ENCODE measurements around the gene FUT8. TPM values are rescaled to one million over a fixed set of nuclear protein-coding genes. Genes with fewer than 3 reads are reported as not detected.
A peak's percentile ranks its signal among the peaks of the same experiment; 100 is the strongest.

FUT8 gene
- total and polyA plus RNA-seq, 8 donors: 5.8 to 42.6 (median 20.3) TPM

- ATAC-seq (peak in 1 of 4 donors; percentile 23), DNase-seq (no peak), FAIRE-seq (no peak)
- no peaks in the 10 kb centered on the region for H3K27me3 ChIP-seq
- intact Hi-C loops (cut with DNase I): no loop called here
- H3K27ac ChIP-seq: no peak overlapping the region
- 89 to 91% methylated on average over 7 of the region's 7 CpGs for WGBS, 2 donors
- H3K36me3 ChIP-seq: no peaks in the 10 kb centered on the region
- H3K4me1 ChIP-seq: no peaks in the 10 kb centered on the region
- no peak overlapping the region for H3K4me3 ChIP-seq
- no peak for TF ChIP-seq CTCF (IDR thresholded peaks at IDR 0.05)
- no peaks in the 10 kb centered on the region for H3K9me3 ChIP-seq
These were observed 225.2 kb downstream of the FUT8 start for GRCh38 chr14:65637780-65638179.

GRCh38 chr14:65639216-65639615 is 226.7 kb downstream of the FUT8 start:
- no peak for TF ChIP-seq CTCF (IDR thresholded peaks at IDR 0.05)
- intact Hi-C loops (cut with DNase I): no loop called here
- FAIRE-seq (no peak), DNase-seq (no peak), ATAC-seq (no peak)
- no peak overlapping the region for H3K27ac ChIP-seq
- no peaks in the 10 kb centered on the region for H3K4me1 ChIP-seq
- H3K9me3 ChIP-seq: no peaks in the 10 kb centered on the region
- no peak overlapping the region for H3K4me3 ChIP-seq
- H3K27me3 ChIP-seq: no peaks in the 10 kb centered on the region
- 94 to 100% methylated on average over 1 of the region's 1 CpG for WGBS, 2 donors
- H3K36me3 ChIP-seq: no peaks in the 10 kb centered on the region

GRCh38 chr14:65650826-65651225 is 238.3 kb downstream of the FUT8 start:
- no peak for ATAC-seq
- no peak for FAIRE-seq
- DNase-seq: no peak

GRCh38 chr14:65656554-65656953 is 244.0 kb downstream of the FUT8 start:
- H3K9me3 ChIP-seq: no peaks in the 10 kb centered on the region
- 95 to 98% methylated on average over 2 of the region's 2 CpGs for WGBS, 2 donors
- ATAC-seq (no peak), FAIRE-seq (no peak), DNase-seq (no peak)
- TF ChIP-seq CTCF (IDR thresholded peaks at IDR 0.05): no peak
- H3K27me3 ChIP-seq: no peaks in the 10 kb centered on the region
- no peak overlapping the region for H3K27ac ChIP-seq
- no peaks in the 10 kb centered on the region for H3K4me1 ChIP-seq
- H3K4me3 ChIP-seq: no peak overlapping the region
- H3K36me3 ChIP-seq: no peaks in the 10 kb centered on the region
- intact Hi-C loops (cut with DNase I): no loop called here

More at GRCh38 chr14:65650826-65651225, 238.3 kb downstream of the FUT8 start:
- H3K4me3 ChIP-seq: no peak overlapping the region
- no peak overlapping the region for H3K27ac ChIP-seq
- H3K36me3 ChIP-seq: no peaks in the 10 kb centered on the region
- intact Hi-C loops (cut with DNase I): no loop called here
- no peaks in the 10 kb centered on the region for H3K9me3 ChIP-seq
- H3K27me3 ChIP-seq: no peaks in the 10 kb centered on the region
- no peak for TF ChIP-seq CTCF (IDR thresholded peaks at IDR 0.05)
- 94 to 99% methylated on average over 2 of the region's 2 CpGs for WGBS, 2 donors
- H3K4me1 ChIP-seq: no peaks in the 10 kb centered on the region

- intact Hi-C loops (cut with DNase I): no loop called here
- no peak for FAIRE-seq
- TF ChIP-seq CTCF (IDR thresholded peaks at IDR 0.05): no peak
These were observed 245.7 kb downstream of the FUT8 start for GRCh38 chr14:65658202-65658601.

More at GRCh38 chr14:65658202-65658601, 245.7 kb downstream of the FUT8 start:
- Histone ChIP-seq H3K27ac (no peak overlapping the region), H3K36me3 (no peaks in the 10 kb centered on the region), H3K27me3 (no peaks in the 10 kb centered on the region), H3K4me3 (no peak overlapping the region), H3K4me1 (no peaks in the 10 kb centered on the region), H3K9me3 (no peaks in the 10 kb centered on the region)
- no peak for ATAC-seq
- DNase-seq: no peak

Measured in pancreas (tissue), 10 donors.